Hepatocyte (in vitro differentiated cells): Measurements from ENCODE around the gene ZNF333.
"Not testable (repeated sequence)": the region's sequence is repeated elsewhere in the genome, so short reads cannot be mapped to it uniquely, and the experiment has no call there.

ENCODE experiments used
- CTCF ChIP-seq: fragments of 200-600 bp; sonication (generic); IDR thresholded peaks from 2 replicates; pipeline ENCODE4 v1.5.1; 2016; ENCODE audit warnings: antibody characterized with exemption, mild to moderate bottlenecking; ENCODE audit not compliant: poor library complexity
- EZH2 ChIP-seq: fragments of 200-600 bp; sonication (generic); IDR thresholded peaks from 2 replicates; pipeline ENCODE4 v1.6.1; 2016; ENCODE audit warnings: antibody characterized with exemption, mild to moderate bottlenecking, borderline replicate concordance
- EZH2phosphoT487 ChIP-seq: fragments of 200-600 bp; sonication (generic); IDR thresholded peaks from one replicate; pipeline ENCODE4 v1.6.1; 2018; ENCODE audit warnings: antibody characterized with exemption, mild to moderate bottlenecking, low read depth, moderate library complexity; ENCODE audit not compliant: unreplicated experiment, severe bottlenecking

- TF ChIP-seq CTCF, EZH2, EZH2phosphoT487: not testable (repeated sequence)
Measured at GRCh38 chr19:14773722-14774121, 83.9 kb downstream of the ZNF333 start.
